ENCODE results near the gene SORL1. TPM values are rescaled to one million over a fixed set of nuclear protein-coding genes. Genes with fewer than 3 reads are reported as not detected.

SORL1 gene
- total RNA-seq, 2 donors from 2014 or later = 273 to 331 TPM

- peaks cover 4% of the 10 kb centered on the region for H3K36me3 Mint-ChIP-seq (ENCODE audit: low read depth)
- no peaks in the 10 kb centered on the region for H3K27me3 Mint-ChIP-seq
- no peaks in the 10 kb centered on the region for H3K9me3 ChIP-seq (ENCODE audit: control insufficient read depth, low read length, poor library complexity, severe bottlenecking)
- H3K4me3 Mint-ChIP-seq = no peak overlapping the region
- ATAC-seq (no peak), DNase-seq (no peak)
- peaks cover 3% of the 10 kb centered on the region for H3K4me1 Mint-ChIP-seq
- H3K27ac Mint-ChIP-seq = no peak overlapping the region
These were observed 215.7 kb downstream of the SORL1 start for GRCh38 chr11:121667836-121668235.

- no peak for ATAC-seq
- Mint-ChIP-seq H3K36me3 (ENCODE audit: low read depth) (no peaks in the 10 kb centered on the region), H3K4me3 (no peak overlapping the region)
These were observed 217.3 kb downstream of the SORL1 start for GRCh38 chr11:121669422-121669821.

GRCh38 chr11:121670266-121670665, 218.2 kb downstream of the SORL1 start:
- Mint-ChIP-seq H3K27me3 (no peaks in the 10 kb centered on the region), H3K4me1 (no peaks in the 10 kb centered on the region), H3K36me3 (ENCODE audit: low read depth) (no peaks in the 10 kb centered on the region), H3K4me3 (no peak overlapping the region), H3K27ac (no peak overlapping the region)
- DNase-seq (no peak), ATAC-seq (no peak)
- H3K9me3 ChIP-seq (ENCODE audit: control insufficient read depth, low read length, poor library complexity, severe bottlenecking) = no peaks in the 10 kb centered on the region

More at GRCh38 chr11:121669422-121669821, 217.3 kb downstream of the SORL1 start:
- no peaks in the 10 kb centered on the region for H3K4me1 Mint-ChIP-seq
- no peaks in the 10 kb centered on the region for H3K9me3 ChIP-seq (ENCODE audit: control insufficient read depth, low read length, poor library complexity, severe bottlenecking)
- no peak for DNase-seq
- no peaks in the 10 kb centered on the region for H3K27me3 Mint-ChIP-seq
- H3K27ac Mint-ChIP-seq = no peak overlapping the region

- DNase-seq (no peak), ATAC-seq (no peak)
- Mint-ChIP-seq H3K36me3 (ENCODE audit: low read depth) (no peaks in the 10 kb centered on the region), H3K27me3 (no peaks in the 10 kb centered on the region), H3K4me3 (no peak overlapping the region), H3K27ac (no peak overlapping the region), H3K4me1 (no peaks in the 10 kb centered on the region)
- no peaks in the 10 kb centered on the region for H3K9me3 ChIP-seq (ENCODE audit: control insufficient read depth, low read length, poor library complexity, severe bottlenecking)
These were observed 218.7 kb downstream of the SORL1 start for GRCh38 chr11:121670805-121671282.

- Mint-ChIP-seq H3K27me3 (no peaks in the 10 kb centered on the region), H3K36me3 (ENCODE audit: low read depth) (no peaks in the 10 kb centered on the region)
- no peak for ATAC-seq
These were observed 219.4 kb downstream of the SORL1 start for GRCh38 chr11:121671283-121672168.

GRCh38 chr11:121672630-121673487, 220.7 kb downstream of the SORL1 start:
- Mint-ChIP-seq H3K36me3 (ENCODE audit: low read depth) (no peaks in the 10 kb centered on the region), H3K27me3 (no peaks in the 10 kb centered on the region), H3K27ac (no peak overlapping the region), H3K4me3 (no peak overlapping the region), H3K4me1 (no peaks in the 10 kb centered on the region)
- no peak for DNase-seq
- ATAC-seq = no peak
- H3K9me3 ChIP-seq (ENCODE audit: control insufficient read depth, low read length, poor library complexity, severe bottlenecking) = no peaks in the 10 kb centered on the region

More at GRCh38 chr11:121671283-121672168, 219.4 kb downstream of the SORL1 start:
- H3K4me3 Mint-ChIP-seq = no peak overlapping the region
- no peak for DNase-seq
- no peaks in the 10 kb centered on the region for H3K4me1 Mint-ChIP-seq
- H3K27ac Mint-ChIP-seq = no peak overlapping the region
- H3K9me3 ChIP-seq (ENCODE audit: control insufficient read depth, low read length, poor library complexity, severe bottlenecking) = no peaks in the 10 kb centered on the region

GRCh38 chr11:121681550-121682268, 229.6 kb downstream of the SORL1 start:
- Mint-ChIP-seq H3K27ac (no peak overlapping the region), H3K27me3 (no peaks in the 10 kb centered on the region), H3K36me3 (ENCODE audit: low read depth) (no peaks in the 10 kb centered on the region), H3K4me1 (no peaks in the 10 kb centered on the region), H3K4me3 (no peak overlapping the region)
- ATAC-seq = no peak
- H3K9me3 ChIP-seq (ENCODE audit: control insufficient read depth, low read length, poor library complexity, severe bottlenecking) = no peaks in the 10 kb centered on the region
- no peak for DNase-seq

Other genes with a start within 250 kb of the SORL1 start
- 10 to 100 TPM; 24.7 to 29.7 TPM for gene SC5D, start 159.5 kb upstream of the SORL1 start, total RNA-seq

Data from T-helper 17 cell (primary cell).